HL-60 (cell line): ENCODE measurements around the gene ZNF157.

ENCODE experiments used
- DNase-seq, 2 experiments: peaks; one replicate each; pipeline ENCODE4 v3.0.0-alpha.2; 2010 to 2020; ENCODE audit warnings: low read depth in 1 of 2, low spot score in 1 of 2
- H3K27ac ChIP-seq: fragments of 250-450 bp; sonication (Bioruptor Pico); replicated peaks from 2 replicates; pipeline ENCODE4 v1.5.1; 2020; ENCODE audit warnings: mild to moderate bottlenecking, moderate library complexity
- H3K27me3 ChIP-seq: fragments of 250-450 bp; sonication (Bioruptor Pico); 2 replicates; pipeline ENCODE4 v1.5.1; 2021; ENCODE audit warnings: mild to moderate bottlenecking, moderate library complexity; ENCODE audit not compliant: insufficient read depth, poor library complexity, severe bottlenecking
- H3K4me3 ChIP-seq: replicated peaks from 2 replicates; pipeline ENCODE4 v1.5.1; 2011; ENCODE audit warnings: mild to moderate bottlenecking, control low read depth, low read length; ENCODE audit not compliant: insufficient read depth
- CTCF ChIP-seq: IDR thresholded peaks from one replicate; pipeline ENCODE4 v1.5.1; 2011; ENCODE audit warnings: low read length, control low read depth, inconsistent platforms; ENCODE audit not compliant: insufficient read depth
- GABPA ChIP-seq: IDR thresholded peaks from 2 replicates; pipeline ENCODE4 v1.6.1; 2012; ENCODE audit warnings: low read depth
- POLR2AphosphoS5 ChIP-seq: IDR thresholded peaks from 2 replicates; pipeline ENCODE4 v1.6.1; 2012; ENCODE audit warnings: low read depth
- REST ChIP-seq: IDR thresholded peaks from 2 replicates; pipeline ENCODE4 v1.6.1; 2012; ENCODE audit warnings: low read depth; ENCODE audit not compliant: insufficient replicate concordance
- SPI1 ChIP-seq: IDR thresholded peaks from 2 replicates; pipeline ENCODE4 v1.6.1; 2012; ENCODE audit warnings: low read depth, mild to moderate bottlenecking, borderline replicate concordance

ZNF157 gene

GRCh38 chrX:47448165-47448806 is 77.9 kb downstream of the ZNF157 start:
- H3K27me3 ChIP-seq = no peaks in the 10 kb centered on the region
- TF ChIP-seq CTCF (no peak), POLR2AphosphoS5 (no peak), GABPA (no peak), SPI1 (no peak), REST (no peak)
- no peak overlapping the region for H3K27ac ChIP-seq
- no peak for DNase-seq
- H3K4me3 ChIP-seq = no peak overlapping the region

- no peak overlapping the region for H3K4me3 ChIP-seq
- no peak for TF ChIP-seq GABPA
- H3K27ac ChIP-seq = no peak overlapping the region
- DNase-seq = no peak
- H3K27me3 ChIP-seq = no peaks in the 10 kb centered on the region
These were observed 81.7 kb downstream of the ZNF157 start for GRCh38 chrX:47452112-47452511.

- Histone ChIP-seq H3K4me3 (no peak overlapping the region), H3K27ac (no peak overlapping the region), H3K27me3 (no peaks in the 10 kb centered on the region)
- no peak for DNase-seq
- TF ChIP-seq CTCF = no peak
These were observed 85.7 kb downstream of the ZNF157 start for GRCh38 chrX:47456080-47456479.

- Histone ChIP-seq H3K27ac (no peak overlapping the region), H3K4me3 (no peak overlapping the region), H3K27me3 (no peaks in the 10 kb centered on the region)
- TF ChIP-seq SPI1 = no peak
- no peak for TF ChIP-seq CTCF
- no peak for TF ChIP-seq GABPA
- TF ChIP-seq REST = no peak
- TF ChIP-seq POLR2AphosphoS5 = no peak
- no peak for DNase-seq
These were observed 88.2 kb downstream of the ZNF157 start for GRCh38 chrX:47458528-47458927.
